Measurements from ENCODE around the gene TLCD2.

GRCh38 chr17:1711804-1712203 is 1.6 kb upstream of the TLCD2 start:
- no peak for TF ChIP-seq POLR2A (IDR thresholded peaks at IDR 0.05; ENCODE audit: low read depth, low read length)
- no peak for TF ChIP-seq POLR2AphosphoS5 (IDR thresholded peaks at IDR 0.05; ENCODE audit: low read depth, low read length)

All from GM12892 (cell line).